HepG2 (cell line): ENCODE data around the gene NPHP4. TPM values are rescaled to one million over a fixed set of nuclear protein-coding genes. Genes with fewer than 3 reads are reported as not detected.

ENCODE experiments used
- ARID3A ChIP-seq: IDR thresholded peaks from 2 replicates; pipeline ENCODE4 v1.6.1; 2012; ENCODE audit warnings: low read depth, low read length, improper control_type of control experiment
- BORCS8-MEF2B ChIP-seq: sonication (generic); formaldehyde crosslinking; IDR thresholded peaks from 2 replicates; pipeline ENCODE4 v1.8.0; 2022; ENCODE audit warnings: mild to moderate bottlenecking, missing genetic modification reagents
- DDIT3 ChIP-seq: sonication (generic); formaldehyde crosslinking; IDR thresholded peaks from 2 replicates; pipeline ENCODE4 v1.4.0; 2020; ENCODE audit warnings: mild to moderate bottlenecking, missing genetic modification reagents
- ETV5 ChIP-seq: IDR thresholded peaks from 2 replicates; pipeline ENCODE4 v1.6.1; 2018; ENCODE audit warnings: missing biosample characterization, missing genetic modification reagents, inconsistent platforms, borderline replicate concordance
- HHEX ChIP-seq: IDR thresholded peaks from 2 replicates; pipeline ENCODE4 v1.6.1; 2016; ENCODE audit warnings: control low read depth
- KAT2B ChIP-seq: fragments of 150-350 bp; IDR thresholded peaks from 2 replicates; pipeline ENCODE4 v1.6.1; 2014; ENCODE audit warnings: low read depth, low read length, borderline replicate concordance
- KIAA2018 ChIP-seq: sonication (generic); formaldehyde crosslinking; IDR thresholded peaks from 2 replicates; pipeline ENCODE4 v1.5.0; 2020; ENCODE audit warnings: mild to moderate bottlenecking, missing genetic modification reagents, borderline replicate concordance
- MAFF ChIP-seq: IDR thresholded peaks from 2 replicates; pipeline ENCODE4 v1.6.1; 2011; ENCODE audit warnings: low read depth, low read length, improper control_type of control experiment
- MIER2 ChIP-seq: IDR thresholded peaks from 2 replicates; pipeline ENCODE4 v1.6.1; 2016; ENCODE audit warnings: missing biosample characterization, missing genetic modification reagents
- NFKBIZ ChIP-seq: IDR thresholded peaks from 2 replicates; pipeline ENCODE4 v1.6.1; 2018; ENCODE audit warnings: missing genetic modification reagents, missing compliant biosample characterization
- NR2F6 ChIP-seq, 2 experiments: IDR thresholded peaks; 2 replicates each; pipeline ENCODE4 v1.6.1; 2016; ENCODE audit warnings: antibody characterized with exemption in 1 of 2, mild to moderate bottlenecking in 1 of 2
- PITX1 ChIP-seq: sonication (generic); formaldehyde crosslinking; IDR thresholded peaks from 2 replicates; pipeline ENCODE4 v1.5.1; 2020; ENCODE audit warnings: mild to moderate bottlenecking, missing genetic modification reagents
- PTBP1 ChIP-seq: fragments of 200-400 bp; formaldehyde crosslinking; IDR thresholded peaks from 2 replicates; pipeline ENCODE4 v1.6.1; 2018; ENCODE audit warnings: low read length, low read depth; ENCODE audit not compliant: poor library complexity, severe bottlenecking
- SIX1 ChIP-seq: sonication (generic); formaldehyde crosslinking; IDR thresholded peaks from 2 replicates; pipeline ENCODE4 v1.4.0; 2020; ENCODE audit warnings: missing genetic modification reagents, borderline replicate concordance
- SP2 ChIP-seq: sonication (generic); formaldehyde crosslinking; IDR thresholded peaks from 2 replicates; pipeline ENCODE4 v1.5.1; 2020; ENCODE audit warnings: mild to moderate bottlenecking, missing genetic modification reagents
- ZBTB42 ChIP-seq: sonication (generic); formaldehyde crosslinking; IDR thresholded peaks from 2 replicates; pipeline ENCODE4 v1.5.0; 2020; ENCODE audit warnings: mild to moderate bottlenecking, missing genetic modification reagents
- ZNF547 ChIP-seq: sonication (generic); formaldehyde crosslinking; IDR thresholded peaks from 2 replicates; pipeline ENCODE4 v1.5.1; 2020; ENCODE audit warnings: mild to moderate bottlenecking, missing genetic modification reagents
- ZNF556 ChIP-seq: sonication (generic); formaldehyde crosslinking; IDR thresholded peaks from 2 replicates; pipeline ENCODE4 v1.4.0; 2020; ENCODE audit warnings: mild to moderate bottlenecking, missing genetic modification reagents, borderline replicate concordance
- ZNF678 ChIP-seq: sonication (generic); formaldehyde crosslinking; IDR thresholded peaks from 2 replicates; pipeline ENCODE4 v1.4.0; 2020; ENCODE audit warnings: mild to moderate bottlenecking, missing genetic modification reagents
- ZNF841 ChIP-seq: sonication (generic); formaldehyde crosslinking; IDR thresholded peaks from 2 replicates; pipeline ENCODE4 v1.8.1; 2023; ENCODE audit warnings: missing genetic modification reagents, borderline replicate concordance
- ZNF878 ChIP-seq: sonication (generic); formaldehyde crosslinking; IDR thresholded peaks from 2 replicates; pipeline ENCODE4 v1.8.1; 2023; ENCODE audit warnings: mild to moderate bottlenecking, missing genetic modification reagents, moderate library complexity
- polyA plus RNA-seq, 8 experiments: library from polyadenylated mRNA; depleted of rRNA in 3 of 8; stranded (reverse) in 7 of 8; unstranded in 1 of 8; fragments of >200 nt; fragmentation: Illumina TruSeq in 4 of 8; extraction: Trizol in 4 of 8; gene quantifications; 2 replicates each; pipeline versions ENCODE4 v1.2.1 to v1.2.3, GENCODE V29; 2011 to 2016; ENCODE audit warnings: low read depth in 4 of 8, missing spikeins in 1 of 8, mixed read lengths in 1 of 8; ENCODE audit not compliant: insufficient read depth in 1 of 8
- total RNA-seq, 5 experiments: library from RNA; depleted of rRNA; stranded (reverse); fragments of >200 nt; fragmentation: Illumina TruSeq; extraction: Trizol; gene quantifications; 2 replicates each; pipeline ENCODE4 v1.2.3, GENCODE V29; 2016; ENCODE audit warnings: low read depth in 1 of 5

NPHP4 gene
- total and polyA plus RNA-seq, 2 of the 13 experiments (the other 11 are each of a cell fraction or from before 2014, with no cell fraction given): 4.4 to 6.8 TPM

GRCh38 chr1:5992814-5993555 is 760 bp upstream of the NPHP4 start (continued):
- TF ChIP-seq ETV5 (CRISPR knock-in tag) (no peak), KIAA2018 (CRISPR knock-in tag) (no peak), BORCS8-MEF2B (no peak), ZNF878 (CRISPR knock-in tag) (no peak), PTBP1 (no peak), KAT2B (no peak), SP2 (CRISPR knock-in tag) (no peak), DDIT3 (CRISPR knock-in tag) (no peak), SIX1 (no peak), PITX1 (CRISPR knock-in tag) (no peak), ARID3A (no peak), ZNF841 (CRISPR knock-in tag) (no peak), ZNF556 (CRISPR knock-in tag) (peak; percentile 11; the same call in 1 of the 2 replicates), MAFF (no peak), ZNF547 (CRISPR knock-in tag) (no peak), MIER2 (no peak), NFKBIZ (CRISPR knock-in tag) (no peak), ZBTB42 (CRISPR knock-in tag) (no peak), ZNF678 (CRISPR knock-in tag) (no peak), NR2F6 (IDR thresholded peaks at IDR 0.05) (no peak), NR2F6 (CRISPR knock-in tag; IDR thresholded peaks at IDR 0.05) (no peak), HHEX (CRISPR knock-in tag) (no peak)
